GM18519 (cell line): ENCODE data around the gene PKD1L1.
"Not testable (repeated sequence)": the region's sequence is repeated elsewhere in the genome, so short reads cannot be mapped to it uniquely, and the experiment has no call there.

Experiments used
- ATAC-seq: cut with Tn5 transposase; IDR thresholded peaks from one replicate; pipeline ENCODE4 v1.9.1; 2021; ENCODE audit warnings: mild to moderate bottlenecking, moderate library complexity; ENCODE audit not compliant: unreplicated experiment, low FRiP score

Gene PKD1L1

GRCh38 chr7:47804767-47805545, 143.3 kb downstream of the PKD1L1 start:
- no peak for ATAC-seq

GRCh38 chr7:47803846-47804245, 144.4 kb downstream of the PKD1L1 start:
- ATAC-seq, result no peak

DNA sequence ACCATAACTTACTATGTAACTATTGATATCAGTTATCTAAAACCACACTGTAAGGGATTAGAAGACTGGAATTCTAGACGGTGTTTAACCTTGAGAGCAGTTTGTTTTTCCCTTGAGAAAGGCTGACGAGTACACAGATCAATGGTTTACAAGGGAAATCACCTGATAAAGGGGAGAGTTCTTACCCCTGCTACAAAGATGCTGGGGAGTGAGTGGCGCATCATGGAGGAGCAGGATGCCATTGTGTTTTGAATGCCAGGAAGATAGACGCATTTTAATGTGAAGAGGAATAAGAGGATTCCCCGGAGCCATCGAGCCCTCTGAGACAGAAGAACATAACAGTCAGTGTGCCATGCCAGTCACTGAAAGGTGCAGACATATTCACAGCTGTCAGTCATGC, 145.2 kb downstream of the PKD1L1 start:
- no peak for ATAC-seq

GRCh38 chr7:47801423-47801822, 146.8 kb downstream of the PKD1L1 start:
- ATAC-seq, result no peak

DNA sequence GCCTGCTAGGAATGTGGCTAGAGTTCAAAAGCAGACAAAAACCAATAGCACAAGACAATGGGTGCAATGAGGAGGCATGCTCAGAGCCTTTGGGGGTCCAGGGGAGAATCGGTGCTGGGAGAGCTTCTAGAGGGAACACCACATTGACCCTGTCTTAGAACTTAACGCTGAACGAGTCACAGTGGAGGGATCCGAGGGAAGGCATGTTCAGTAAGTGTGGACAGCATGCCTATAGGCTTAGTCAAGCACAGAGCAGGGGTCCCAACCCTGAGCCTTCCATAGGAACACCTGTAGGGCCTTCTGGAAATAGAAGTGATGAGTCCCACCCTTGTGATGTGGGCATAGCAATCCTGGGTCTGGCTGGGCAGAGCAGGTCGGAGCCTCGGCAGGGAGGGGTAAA, 148.7 kb downstream of the PKD1L1 start:
- ATAC-seq, result no peak

- ATAC-seq, result no peak
Measured at GRCh38 chr7:47796347-47796746, 151.9 kb downstream of the PKD1L1 start.

DNA sequence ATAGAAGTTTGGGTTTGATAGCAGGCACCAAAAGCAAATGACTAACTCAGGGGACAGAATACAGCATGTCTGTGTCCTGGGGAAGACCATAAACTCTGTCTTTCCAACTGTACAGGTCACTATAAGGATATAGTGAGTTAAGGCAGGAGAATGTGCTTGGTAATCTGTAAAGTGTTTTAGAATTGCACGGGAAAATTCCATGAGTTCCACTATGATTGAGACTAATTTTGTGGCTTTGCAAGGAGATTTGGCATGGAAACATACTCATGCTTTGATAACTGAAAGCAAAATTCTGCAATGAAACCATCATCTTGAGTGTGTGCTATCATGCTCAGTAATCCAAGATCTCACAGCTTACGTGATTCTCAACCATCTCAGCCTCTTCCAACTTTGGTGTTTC, 152.6 kb downstream of the PKD1L1 start:
- ATAC-seq, result no peak

GRCh38 chr7:47795126-47795525, 153.1 kb downstream of the PKD1L1 start:
- ATAC-seq, result not testable (repeated sequence)

DNA sequence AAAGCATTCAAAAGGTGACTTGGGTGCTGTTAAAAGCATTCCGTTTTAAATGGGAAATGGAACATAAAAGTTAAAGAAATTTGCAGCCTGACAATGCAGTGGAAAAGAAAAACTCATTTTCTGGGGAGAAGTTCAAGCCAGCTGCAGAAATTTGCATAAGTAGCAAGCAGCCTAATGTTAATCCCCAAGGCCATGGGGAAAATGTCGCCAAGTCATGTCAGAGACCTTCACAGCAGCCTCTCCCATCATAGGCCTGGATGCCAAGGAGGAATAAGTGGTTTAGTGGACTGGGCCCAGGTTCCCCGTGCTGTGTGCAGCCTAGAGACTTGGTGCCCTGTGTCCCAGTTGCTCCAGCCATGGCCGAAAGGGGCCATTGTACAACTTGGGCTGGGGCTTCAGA, 154.2 kb downstream of the PKD1L1 start:
- no peak for ATAC-seq

- ATAC-seq, result not testable (repeated sequence)
Measured at GRCh38 chr7:47793186-47793585, 155.1 kb downstream of the PKD1L1 start.

GRCh38 chr7:47792521-47793121, 155.6 kb downstream of the PKD1L1 start:
- no peak for ATAC-seq

DNA sequence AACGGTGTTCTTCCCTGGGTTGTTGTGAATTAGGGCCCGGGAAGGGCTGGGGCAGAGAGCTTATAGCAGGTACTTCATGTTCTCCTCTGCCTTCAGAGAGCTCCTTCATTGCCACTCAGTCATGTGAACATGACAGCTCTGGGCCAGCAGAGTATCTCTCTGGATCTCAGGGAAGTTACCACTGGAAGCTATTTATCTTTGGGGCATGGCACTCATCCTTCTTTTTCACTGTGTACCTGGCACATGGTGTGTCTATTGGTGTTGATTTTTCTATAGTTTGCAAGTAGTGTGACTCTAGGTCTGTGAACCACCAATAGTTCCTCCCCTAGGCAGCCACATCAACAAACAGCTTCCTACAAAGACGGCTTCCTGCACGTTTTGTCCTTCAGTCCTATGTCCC, 156.6 kb downstream of the PKD1L1 start:
- no peak for ATAC-seq

GRCh38 chr7:47788083-47788482, 160.2 kb downstream of the PKD1L1 start:
- ATAC-seq, result no peak

DNA sequence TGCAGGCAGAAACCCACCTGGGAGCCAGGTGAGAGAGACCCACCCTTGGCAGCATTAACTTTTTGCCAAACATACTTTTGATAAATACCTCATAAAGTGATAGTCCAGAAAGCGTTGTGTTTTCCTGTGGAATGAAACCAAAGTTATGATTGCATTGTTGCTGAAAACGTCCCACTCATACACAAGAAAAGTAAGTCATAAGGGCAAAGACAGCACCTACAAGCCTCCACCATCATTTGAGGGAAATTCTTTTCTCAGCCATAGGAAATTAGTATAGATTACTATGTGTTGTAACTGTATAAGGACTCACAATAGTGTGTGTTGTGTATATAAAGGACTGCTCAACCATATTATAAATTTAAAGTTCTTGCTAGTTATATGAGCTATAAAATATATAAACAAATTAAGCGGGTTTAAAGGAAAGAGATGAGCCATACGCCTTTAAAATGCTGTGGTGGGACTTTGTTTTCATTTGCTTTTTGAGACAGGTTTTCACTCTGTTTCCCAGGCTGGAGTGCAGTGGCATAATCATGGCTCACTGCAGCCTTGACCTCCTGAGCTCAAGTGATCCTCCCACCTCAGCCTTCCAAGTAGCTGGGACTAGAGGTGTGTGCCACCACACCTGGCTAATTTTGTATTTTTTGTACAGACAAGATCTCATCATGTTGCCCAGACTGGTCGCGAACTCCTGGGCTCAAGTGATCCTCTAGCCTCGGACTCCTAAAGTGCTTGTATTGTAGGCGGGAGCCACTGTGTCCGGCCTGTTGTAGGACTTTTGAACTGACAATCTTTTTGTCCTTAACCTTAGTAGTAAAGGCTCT, 160.8 kb downstream of the PKD1L1 start:
- ATAC-seq, result no peak

DNA sequence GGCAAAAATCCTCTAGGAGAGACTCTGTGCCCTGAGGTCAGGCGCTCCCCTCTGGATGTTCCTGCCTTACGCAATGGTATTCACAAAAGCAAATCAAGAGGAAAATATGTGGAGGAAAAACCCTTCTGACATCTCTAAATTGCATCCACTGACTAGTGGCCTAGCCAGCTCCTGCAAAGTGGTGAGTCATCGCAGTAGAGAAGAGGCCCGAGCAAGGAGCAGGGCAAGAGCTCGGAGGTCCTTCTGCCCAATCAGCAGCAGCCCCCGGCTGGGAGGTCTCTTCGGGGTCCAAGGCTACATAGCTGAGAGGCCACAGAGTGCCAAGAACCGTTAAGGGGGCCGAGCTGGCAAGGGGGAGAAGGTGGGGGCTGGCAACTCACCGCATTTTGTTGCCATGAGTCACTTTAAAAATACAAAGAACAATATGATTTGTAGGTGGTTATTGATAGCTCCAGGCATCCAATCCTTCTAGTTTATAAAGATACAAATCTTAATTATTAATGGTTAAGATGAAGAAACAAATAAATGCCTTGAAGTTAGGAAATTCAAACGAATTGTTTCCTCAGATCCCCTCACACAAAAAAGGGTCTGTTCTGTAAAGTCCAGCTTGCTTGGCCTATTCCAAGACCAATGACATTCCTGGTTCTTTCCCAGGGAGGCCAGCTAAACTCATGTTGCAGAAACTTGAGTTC, 161.6 kb downstream of the PKD1L1 start:
- ATAC-seq, result no peak

GRCh38 chr7:47785923-47786556, 162.2 kb downstream of the PKD1L1 start:
- no peak for ATAC-seq

- no peak for ATAC-seq
Measured at GRCh38 chr7:47783456-47784223, 164.6 kb downstream of the PKD1L1 start.

GRCh38 chr7:47782792-47783191, 165.5 kb downstream of the PKD1L1 start:
- ATAC-seq, result no peak

GRCh38 chr7:47782022-47782421, 166.2 kb downstream of the PKD1L1 start:
- no peak for ATAC-seq

GRCh38 chr7:47780555-47780954, 167.7 kb downstream of the PKD1L1 start:
- no peak for ATAC-seq
